NCI-H526 treated with DMSO at 0.1 percent for 48 hours (cell line): Measurements from ENCODE around the gene KBTBD8.

Experiments used
- DNase-seq: peaks from one replicate; lab custom pipeline; 2025; lab: John Stamatoyannopoulos, UW

KBTBD8 gene

GRCh38 chr3:66997560-66998112 lies 471 bp upstream of the KBTBD8 start:
- DNase-seq: no peak

- DNase-seq: no peak
Observed at GRCh38 chr3:66998904-66999235, 763 bp downstream of the KBTBD8 start.

- no peak for DNase-seq
Observed at GRCh38 chr3:67000009-67000408, 1.9 kb downstream of the KBTBD8 start.

- no peak for DNase-seq
Observed at GRCh38 chr3:67001086-67001861, 3.2 kb downstream of the KBTBD8 start.

- no peak for DNase-seq
Observed at GRCh38 chr3:67005974-67006373, 7.9 kb downstream of the KBTBD8 start.

GRCh38 chr3:67006460-67006859 lies 8.4 kb downstream of the KBTBD8 start:
- no peak for DNase-seq

- DNase-seq: no peak
Observed at GRCh38 chr3:67008388-67008787, 10.3 kb downstream of the KBTBD8 start.

- DNase-seq: no peak
Observed at GRCh38 chr3:67009716-67010115, 11.6 kb downstream of the KBTBD8 start.

GRCh38 chr3:67011414-67012131 lies 13.5 kb downstream of the KBTBD8 start:
- no peak for DNase-seq

- DNase-seq: no peak
Observed at GRCh38 chr3:67012564-67012963, 14.5 kb downstream of the KBTBD8 start.

- DNase-seq: no peak
Observed at GRCh38 chr3:67015702-67016484, 17.8 kb downstream of the KBTBD8 start.

- no peak for DNase-seq
Observed at GRCh38 chr3:67016522-67017080, 18.5 kb downstream of the KBTBD8 start.

- no peak for DNase-seq
Observed at GRCh38 chr3:67017211-67017610, 19.1 kb downstream of the KBTBD8 start.

- no peak for DNase-seq
Observed at GRCh38 chr3:67018105-67018788, 20.1 kb downstream of the KBTBD8 start.

GRCh38 chr3:67018789-67019526 lies 20.9 kb downstream of the KBTBD8 start:
- no peak for DNase-seq

- DNase-seq: no peak
Observed at GRCh38 chr3:67028001-67028784, 30.1 kb downstream of the KBTBD8 start.

- peak; percentile 38 for DNase-seq
Observed at GRCh38 chr3:67030785-67031740, 33.0 kb downstream of the KBTBD8 start.

- peak; percentile 24 for DNase-seq
Observed at GRCh38 chr3:67031986-67032385, 33.9 kb downstream of the KBTBD8 start.

- no peak for DNase-seq
Observed at GRCh38 chr3:67033079-67033478, 35.0 kb downstream of the KBTBD8 start.
